Measurements from ENCODE around the gene CSF1.

CSF1 gene

GRCh38 chr1:109979489-109980091, 68.9 kb downstream of the CSF1 start:
- DNase-seq = no peak
